ENCODE measurements around the gene MICB.

Gene MICB

GRCh38 chr6:31559958-31560696 is 62.2 kb downstream of the MICB start:
- peak in 14 of 51 donors; percentile 6 to 31 (median 18) for DNase-seq

DNA sequence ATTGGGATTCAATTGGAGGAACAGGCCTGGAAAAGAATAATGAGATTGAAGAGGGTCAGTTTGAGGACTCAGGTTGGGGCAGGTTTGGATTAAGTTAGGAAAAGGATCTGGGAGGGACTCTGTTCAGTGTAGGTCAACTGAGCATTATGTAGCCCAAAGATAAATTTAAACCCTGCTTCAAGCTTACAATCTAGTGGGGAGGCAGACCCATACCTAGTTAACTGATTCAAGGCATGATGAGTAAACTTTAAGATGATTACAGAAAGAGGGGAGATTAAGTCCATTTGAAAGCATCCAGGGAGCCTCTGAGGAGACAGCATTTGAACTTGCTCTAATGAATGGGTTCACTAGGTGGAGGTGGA is 62.7 kb downstream of the MICB start:
- DNase-seq, result no peak

Measured in hypothalamus (tissue), 51 donors.